Measurements from ENCODE around the gene LRPAP1.

DNA sequence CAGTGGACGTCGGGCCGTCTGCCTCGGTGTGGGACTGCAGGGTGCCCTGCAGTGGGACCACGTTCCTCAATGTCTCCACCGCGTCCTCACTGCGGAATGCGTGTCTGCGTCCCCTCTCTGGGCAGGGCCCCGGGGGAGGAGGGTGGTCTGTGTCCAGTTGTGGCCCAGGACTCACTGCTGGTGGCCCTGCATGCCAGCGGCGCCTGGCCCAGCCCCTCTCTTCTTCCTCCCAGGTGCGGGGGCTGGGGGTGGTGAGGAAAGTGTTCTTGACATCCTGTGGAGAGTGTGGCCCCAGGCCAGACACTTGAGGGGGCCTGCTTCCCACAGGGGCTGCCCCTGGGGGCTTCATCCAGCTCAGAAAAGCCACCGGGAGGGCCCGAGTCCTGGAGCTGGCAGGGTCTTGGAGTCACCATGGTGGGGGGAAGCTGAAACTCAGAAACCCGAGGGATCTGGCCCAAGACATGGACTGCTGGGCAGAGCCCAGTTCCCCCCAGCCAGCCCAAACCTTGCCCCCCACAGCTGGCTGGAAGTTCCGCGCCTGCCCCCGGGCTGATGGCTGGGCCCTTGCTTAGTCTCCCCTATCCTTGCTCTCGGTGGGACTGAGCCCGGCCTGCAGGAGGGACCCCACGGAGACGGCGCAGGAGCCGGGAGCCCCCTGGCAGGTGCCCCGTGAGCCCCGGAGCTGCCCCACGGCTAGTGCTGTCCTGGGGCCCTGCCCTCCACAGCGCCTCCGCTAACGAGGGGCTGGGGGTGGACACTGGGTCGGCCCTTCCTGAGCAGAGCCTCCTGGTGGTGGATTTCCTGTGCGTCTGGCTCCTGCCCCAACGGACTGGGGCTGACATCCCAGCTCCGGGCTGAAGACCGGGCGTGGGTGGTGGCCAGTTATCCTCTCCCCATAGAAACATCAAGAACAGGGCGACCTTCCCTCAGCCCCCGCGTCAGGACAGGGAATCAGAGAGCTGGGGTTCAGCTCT is 66.2 kb downstream of the LRPAP1 start:
- TF ChIP-seq, protein P1, sequence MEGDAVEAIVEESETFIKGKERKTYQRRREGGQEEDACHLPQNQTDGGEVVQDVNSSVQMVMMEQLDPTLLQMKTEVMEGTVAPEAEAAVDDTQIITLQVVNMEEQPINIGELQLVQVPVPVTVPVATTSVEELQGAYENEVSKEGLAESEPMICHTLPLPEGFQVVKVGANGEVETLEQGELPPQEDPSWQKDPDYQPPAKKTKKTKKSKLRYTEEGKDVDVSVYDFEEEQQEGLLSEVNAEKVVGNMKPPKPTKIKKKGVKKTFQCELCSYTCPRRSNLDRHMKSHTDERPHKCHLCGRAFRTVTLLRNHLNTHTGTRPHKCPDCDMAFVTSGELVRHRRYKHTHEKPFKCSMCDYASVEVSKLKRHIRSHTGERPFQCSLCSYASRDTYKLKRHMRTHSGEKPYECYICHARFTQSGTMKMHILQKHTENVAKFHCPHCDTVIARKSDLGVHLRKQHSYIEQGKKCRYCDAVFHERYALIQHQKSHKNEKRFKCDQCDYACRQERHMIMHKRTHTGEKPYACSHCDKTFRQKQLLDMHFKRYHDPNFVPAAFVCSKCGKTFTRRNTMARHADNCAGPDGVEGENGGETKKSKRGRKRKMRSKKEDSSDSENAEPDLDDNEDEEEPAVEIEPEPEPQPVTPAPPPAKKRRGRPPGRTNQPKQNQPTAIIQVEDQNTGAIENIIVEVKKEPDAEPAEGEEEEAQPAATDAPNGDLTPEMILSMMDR (IDR thresholded peaks at IDR 0.05): no peak
- TF ChIP-seq POLR2A (IDR thresholded peaks at IDR 0.05) (no peak), POLR2AphosphoS5 (IDR thresholded peaks at IDR 0.05; ENCODE audit: insufficient read depth in 1 of 2, low read depth in 1 of 2) (no peak)

Measured in vagina (tissue), 2 donors.